ENCODE data around the gene UPK1B. TPM values are rescaled to one million over a fixed set of nuclear protein-coding genes. Genes with fewer than 3 reads are reported as not detected.

Gene UPK1B
- total and polyA plus RNA-seq, 8 donors, result 0.46 to 61.1 (median 2.3) TPM; not detected in 4

- no peak overlapping the region for H3K27ac ChIP-seq
- H3K27me3 ChIP-seq, result no peaks in the 10 kb centered on the region
- WGBS, 5 donors, result 92 to 98% (median 96%) methylated on average over 2 of the region's 2 CpGs
- TF ChIP-seq EP300 (IDR thresholded peaks at IDR 0.05), result no peak
- no peak for TF ChIP-seq POLR2A (IDR thresholded peaks at IDR 0.05)
- TF ChIP-seq POLR2AphosphoS5 (IDR thresholded peaks at IDR 0.05), result no peak
- TF ChIP-seq CTCF (IDR thresholded peaks at IDR 0.05), result no peak
- H3K36me3 ChIP-seq, result peaks cover 45 to 100% (median 98%) of the 10 kb centered on the region in 4 donors
- H3K4me3 ChIP-seq, result no peak overlapping the region
- no peaks in the 10 kb centered on the region for H3K9me3 ChIP-seq
- no peak for DNase-seq
- no peaks in the 10 kb centered on the region for H3K4me1 ChIP-seq
- intact Hi-C loops (cut with DNase I; ENCODE audit: low total_unique reads), result no loop called here
Measured at GRCh38 chr3:119221779-119222320, 48.5 kb downstream of the UPK1B start.

DNA sequence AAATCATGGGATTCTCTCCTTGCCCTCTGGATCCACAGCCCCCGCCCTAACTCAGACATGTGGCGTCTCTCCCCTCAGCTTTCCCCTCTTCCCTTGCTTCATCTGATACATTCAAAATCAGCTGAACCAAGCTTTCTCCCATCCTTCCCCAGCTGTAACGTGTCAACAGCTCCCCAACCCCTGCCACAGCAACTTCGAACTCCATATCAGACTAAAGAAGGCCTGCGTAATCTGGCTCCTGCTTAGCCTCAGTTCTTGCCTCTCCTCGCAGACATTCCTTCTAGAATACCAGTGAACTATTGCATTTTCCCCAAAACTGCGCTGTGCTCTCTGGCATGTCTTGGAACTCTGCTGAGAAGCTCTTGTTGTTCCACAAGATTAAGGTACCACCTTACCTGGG, 49.0 kb downstream of the UPK1B start:
- TF ChIP-seq POLR2A (IDR thresholded peaks at IDR 0.05), result no peak
- TF ChIP-seq CTCF (IDR thresholded peaks at IDR 0.05), result no peak
- TF ChIP-seq POLR2AphosphoS5 (IDR thresholded peaks at IDR 0.05), result no peak
- TF ChIP-seq EP300 (IDR thresholded peaks at IDR 0.05), result no peak
- intact Hi-C loops (cut with DNase I; ENCODE audit: low total_unique reads), result no loop called here
- Histone ChIP-seq H3K4me3 (no peak overlapping the region), H3K4me1 (peaks cover 0 to 1% (median 0%) of the 10 kb centered on the region in 4 donors), H3K27ac (no peak overlapping the region), H3K36me3 (peaks cover 47 to 98% (median 97%) of the 10 kb centered on the region in 4 donors), H3K27me3 (no peaks in the 10 kb centered on the region), H3K9me3 (no peaks in the 10 kb centered on the region)
- no peak for DNase-seq
- WGBS, 5 donors, result 85 to 94% (median 91%) methylated on average over 7 of the region's 7 CpGs

GRCh38 chr3:119223511-119223910, 50.1 kb downstream of the UPK1B start:
- DNase-seq, result no peak
- TF ChIP-seq POLR2AphosphoS5 (IDR thresholded peaks at IDR 0.05) (no peak), CTCF (IDR thresholded peaks at IDR 0.05) (no peak), EP300 (IDR thresholded peaks at IDR 0.05) (no peak), POLR2A (IDR thresholded peaks at IDR 0.05) (no peak)
- intact Hi-C loops (cut with DNase I; ENCODE audit: low total_unique reads), result no loop called here
- H3K27me3 ChIP-seq, result no peaks in the 10 kb centered on the region
- no peaks in the 10 kb centered on the region for H3K9me3 ChIP-seq
- H3K36me3 ChIP-seq, result peaks cover 39 to 99% (median 97%) of the 10 kb centered on the region in 4 donors
- WGBS, 5 donors, result 88 to 97% (median 93%) methylated on average over 5 of the region's 5 CpGs
- H3K27ac ChIP-seq, result no peak overlapping the region
- no peak overlapping the region for H3K4me3 ChIP-seq
- peaks cover 0 to 7% (median 0%) of the 10 kb centered on the region in 4 donors for H3K4me1 ChIP-seq

- Histone ChIP-seq H3K4me1 (peaks cover 0 to 7% (median 0%) of the 10 kb centered on the region in 4 donors), H3K36me3 (peaks cover 46 to 99% (median 97%) of the 10 kb centered on the region in 4 donors), H3K27ac (no peak overlapping the region), H3K4me3 (no peak overlapping the region), H3K27me3 (no peaks in the 10 kb centered on the region), H3K9me3 (no peaks in the 10 kb centered on the region)
- TF ChIP-seq CTCF (IDR thresholded peaks at IDR 0.05) (no peak), POLR2AphosphoS5 (IDR thresholded peaks at IDR 0.05) (no peak), POLR2A (IDR thresholded peaks at IDR 0.05) (no peak)
- intact Hi-C loops (cut with DNase I; ENCODE audit: low total_unique reads), result no loop called here
- 77 to 89% (median 82%) methylated on average over 3 of the region's 3 CpGs for WGBS, 5 donors
- DNase-seq, result no peak
Measured at GRCh38 chr3:119225121-119225520, 51.7 kb downstream of the UPK1B start.
